Activated T-cell treated with anti-CD3 and anti-CD28 coated beads, Interleukin-2, amount 50 U/mL, for 4 hours (primary cell): ENCODE measurements around the gene LIMA1. TPM values are rescaled to one million over a fixed set of nuclear protein-coding genes. Genes with fewer than 3 reads are reported as not detected.

Source experiments
- ATAC-seq, 2 donors: fragments of 200-7000 bp; cut with Tn5 transposase; one replicate each; pipeline ENCODE4 v1.10.0; 2021
- DNase-seq: peaks from one replicate; pipeline ENCODE4 v3.0.0-alpha.2; 2020
- H3K27me3 Mint-ChIP-seq: one replicate; pipeline ENCODE4 v1.8.0; 2021; ENCODE audit warnings: low read depth, mixed read lengths
- H3K36me3 Mint-ChIP-seq: one replicate; pipeline ENCODE4 v1.8.0; 2022; ENCODE audit warnings: mixed read lengths; ENCODE audit not compliant: insufficient read depth
- H3K4me1 Mint-ChIP-seq: one replicate; pipeline ENCODE4 v1.8.0; 2021; ENCODE audit warnings: low read depth, mixed read lengths
- H3K4me3 Mint-ChIP-seq: one replicate; pipeline ENCODE4 v1.8.0; 2021; ENCODE audit warnings: mild to moderate bottlenecking, moderate library complexity, mixed read lengths
- H3K9me3 Mint-ChIP-seq: one replicate; pipeline ENCODE4 v1.8.0; 2021; ENCODE audit warnings: mixed read lengths
- total RNA-seq, 3 donors: library from RNA; stranded (reverse); gene quantifications; one replicate each; pipeline ENCODE4 v1.2.1, GENCODE V29; 2021

The LIMA1 gene
- total RNA-seq, 3 donors from 2014 or later, result 31.6 to 56.4 (median 48.9) TPM

- H3K36me3 Mint-ChIP-seq, result peaks cover 6% of the 10 kb centered on the region
- DNase-seq (no peak), ATAC-seq (peak; percentile 20 to 34)
- peaks cover 47% of the 10 kb centered on the region for H3K4me1 Mint-ChIP-seq
- peak overlapping the region; percentile 50 for H3K4me3 Mint-ChIP-seq
- H3K27me3 Mint-ChIP-seq, result no peaks in the 10 kb centered on the region
- no peaks in the 10 kb centered on the region for H3K9me3 Mint-ChIP-seq
These were observed 96.6 kb downstream of the LIMA1 start for GRCh38 chr12:50186681-50187080.

DNA sequence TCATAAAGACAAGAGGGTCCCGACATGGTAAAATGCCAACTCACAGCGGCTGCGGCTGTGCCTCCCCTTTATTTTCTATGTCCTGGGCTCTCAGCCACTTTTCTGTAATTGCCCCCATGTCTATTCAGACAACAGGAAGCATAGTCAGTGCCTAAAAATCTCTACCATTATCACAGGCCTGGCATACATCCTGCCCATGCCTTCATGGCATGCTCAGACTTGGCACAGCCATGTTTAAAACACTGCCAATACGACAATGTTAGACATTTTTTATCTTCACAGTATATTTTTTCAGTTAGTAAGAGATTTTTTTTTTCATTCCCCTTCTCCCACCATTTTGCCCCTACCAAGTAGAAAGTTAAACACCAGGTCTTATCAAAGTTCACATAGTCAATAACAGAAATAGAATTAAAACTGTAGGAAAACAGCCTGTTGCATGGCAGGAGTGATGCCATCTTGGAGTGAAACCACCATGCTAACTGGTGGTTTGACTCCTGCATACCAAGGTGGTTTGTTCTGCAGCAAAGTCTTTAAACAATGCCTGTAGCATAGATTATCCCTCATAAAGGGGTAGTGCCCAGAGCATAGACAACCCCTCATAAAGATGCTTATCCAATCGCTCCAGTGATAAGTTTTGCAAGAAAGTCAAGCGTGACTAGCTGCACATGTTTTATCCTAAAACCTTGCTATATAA, 97.2 kb downstream of the LIMA1 start:
- no peak for DNase-seq
- ATAC-seq, result no peak
- H3K36me3 Mint-ChIP-seq, result peaks cover 6% of the 10 kb centered on the region
- peaks cover 47% of the 10 kb centered on the region for H3K4me1 Mint-ChIP-seq
- H3K9me3 Mint-ChIP-seq, result no peaks in the 10 kb centered on the region
- H3K4me3 Mint-ChIP-seq, result no peak overlapping the region
- no peaks in the 10 kb centered on the region for H3K27me3 Mint-ChIP-seq

DNA sequence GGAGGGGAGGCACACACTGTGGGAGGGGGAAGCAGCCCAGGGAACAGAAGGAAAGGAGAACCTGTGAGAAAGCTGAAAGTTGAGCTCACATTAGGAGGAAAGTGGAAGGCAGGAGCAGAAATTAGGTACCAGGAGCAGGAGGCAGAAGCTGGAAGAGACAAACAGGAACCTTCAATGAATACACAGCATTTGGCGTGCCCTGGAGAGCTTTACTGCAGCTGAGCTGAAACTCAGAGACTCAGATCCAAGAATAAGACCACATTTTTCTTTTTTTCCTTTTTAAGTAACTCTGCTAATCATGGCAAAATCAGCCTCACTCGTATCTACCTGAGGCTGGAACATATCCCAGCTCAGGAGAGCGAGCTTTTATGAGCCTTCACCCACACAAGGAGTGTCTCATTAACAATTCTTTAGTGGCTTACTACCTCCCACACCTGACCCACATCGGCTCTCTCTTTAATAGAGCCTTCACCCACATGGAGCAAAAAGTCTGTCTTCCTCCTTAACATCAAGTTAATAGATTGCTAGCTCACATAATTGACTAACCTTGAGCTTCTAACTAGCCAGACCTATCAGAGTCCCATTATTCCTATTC, 97.9 kb downstream of the LIMA1 start:
- Mint-ChIP-seq H3K36me3 (peaks cover 6% of the 10 kb centered on the region), H3K4me3 (no peak overlapping the region), H3K27me3 (no peaks in the 10 kb centered on the region), H3K4me1 (peaks cover 47% of the 10 kb centered on the region), H3K9me3 (no peaks in the 10 kb centered on the region)
- DNase-seq (no peak), ATAC-seq (no peak)

DNA sequence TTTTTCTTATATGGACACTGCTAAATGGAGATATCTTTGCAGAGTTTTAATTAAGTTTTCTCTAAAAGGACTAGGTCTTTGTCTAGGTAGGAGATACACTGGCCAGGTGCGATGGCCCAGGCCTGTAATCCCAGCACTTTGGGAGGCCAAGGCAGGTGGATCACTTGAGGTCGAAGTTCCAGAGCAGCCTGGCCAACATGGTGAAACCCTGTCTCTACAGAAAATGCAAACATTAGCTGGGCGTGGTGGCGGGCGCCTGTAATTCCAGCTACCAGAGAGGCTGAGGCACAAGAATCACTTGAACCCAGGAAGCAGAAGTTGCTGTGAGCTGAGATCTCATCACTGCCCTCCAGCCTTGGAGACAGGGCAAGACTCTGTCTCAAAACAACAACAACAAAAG, 99.1 kb downstream of the LIMA1 start:
- Mint-ChIP-seq H3K9me3 (no peaks in the 10 kb centered on the region), H3K4me3 (no peak overlapping the region), H3K4me1 (peaks cover 42% of the 10 kb centered on the region), H3K36me3 (peaks cover 5% of the 10 kb centered on the region), H3K27me3 (no peaks in the 10 kb centered on the region)
- DNase-seq, result no peak
- no peak for ATAC-seq

DNA sequence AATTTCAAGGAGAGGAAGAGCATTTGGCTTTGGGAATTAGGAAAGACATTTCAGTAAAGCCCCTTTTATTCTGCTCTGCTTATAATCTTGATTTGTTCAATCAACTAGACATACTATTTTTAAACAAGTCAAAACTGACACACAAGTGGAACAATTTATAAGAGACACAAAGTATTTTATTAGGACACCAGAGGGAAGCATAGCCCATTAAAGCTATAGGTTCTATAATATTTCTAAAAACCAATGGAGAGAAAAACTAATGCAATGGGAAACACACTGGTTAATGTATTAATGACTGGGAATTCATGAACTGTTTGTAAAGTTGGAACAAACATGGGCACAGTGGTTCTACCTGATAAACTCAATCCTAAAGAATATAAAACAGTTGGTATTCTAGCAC, 100.9 kb downstream of the LIMA1 start:
- no peaks in the 10 kb centered on the region for H3K9me3 Mint-ChIP-seq
- no peak for ATAC-seq
- no peak overlapping the region for H3K4me3 Mint-ChIP-seq
- H3K4me1 Mint-ChIP-seq, result peaks cover 25% of the 10 kb centered on the region
- DNase-seq, result no peak
- peaks cover 2% of the 10 kb centered on the region for H3K36me3 Mint-ChIP-seq
- H3K27me3 Mint-ChIP-seq, result no peaks in the 10 kb centered on the region

GRCh38 chr12:50181691-50182090, 101.6 kb downstream of the LIMA1 start:
- Mint-ChIP-seq H3K4me1 (peaks cover 17% of the 10 kb centered on the region), H3K27me3 (no peaks in the 10 kb centered on the region), H3K9me3 (no peaks in the 10 kb centered on the region), H3K4me3 (no peak overlapping the region), H3K36me3 (peaks cover 9% of the 10 kb centered on the region)
- ATAC-seq (no peak), DNase-seq (no peak)

- no peaks in the 10 kb centered on the region for H3K27me3 Mint-ChIP-seq
- no peaks in the 10 kb centered on the region for H3K9me3 Mint-ChIP-seq
- no peaks in the 10 kb centered on the region for H3K4me1 Mint-ChIP-seq
- H3K4me3 Mint-ChIP-seq, result no peak overlapping the region
- ATAC-seq (no peak), DNase-seq (no peak)
- peaks cover 11% of the 10 kb centered on the region for H3K36me3 Mint-ChIP-seq
These were observed 107.6 kb downstream of the LIMA1 start for GRCh38 chr12:50175716-50176026.

DNA sequence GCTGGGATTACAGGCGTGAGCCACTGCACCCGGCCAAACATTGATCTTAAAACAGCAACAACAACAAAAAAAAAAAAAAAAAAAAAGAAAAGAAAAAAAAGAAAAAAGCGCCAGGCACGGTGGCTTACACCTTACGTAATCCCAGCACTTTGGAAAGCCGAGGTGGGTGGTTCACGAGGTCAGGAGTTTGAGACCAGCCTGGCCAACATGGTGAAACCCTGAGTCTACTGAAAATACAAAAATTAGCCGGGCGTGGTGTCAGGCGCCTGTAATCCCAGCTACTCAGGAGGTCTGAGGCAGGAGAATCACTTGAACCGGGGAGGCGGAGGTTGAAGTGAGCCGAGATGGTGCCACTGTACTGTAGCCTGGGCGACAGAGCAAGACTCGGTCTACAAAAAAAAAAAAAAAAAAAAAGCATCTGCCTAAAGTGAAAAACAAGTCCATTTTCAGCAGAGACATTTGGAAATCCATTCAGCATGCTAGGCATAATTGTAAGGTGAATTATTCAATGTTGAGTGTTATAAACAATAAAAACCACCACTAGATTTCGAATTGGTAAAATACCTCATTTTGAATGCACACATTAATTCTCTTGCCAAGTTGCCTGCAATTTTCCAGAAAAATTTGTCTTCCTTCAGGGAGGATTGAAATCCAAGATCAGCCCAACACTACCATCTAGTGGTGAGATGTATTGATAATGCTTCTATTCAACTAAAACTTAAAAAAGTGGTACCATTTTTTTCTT, 108.2 kb downstream of the LIMA1 start:
- peaks cover 11% of the 10 kb centered on the region for H3K36me3 Mint-ChIP-seq
- DNase-seq (no peak), ATAC-seq (peak in 1 of 2 donors; percentile 32)
- no peaks in the 10 kb centered on the region for H3K9me3 Mint-ChIP-seq
- no peaks in the 10 kb centered on the region for H3K4me1 Mint-ChIP-seq
- no peak overlapping the region for H3K4me3 Mint-ChIP-seq
- H3K27me3 Mint-ChIP-seq, result no peaks in the 10 kb centered on the region

DNA sequence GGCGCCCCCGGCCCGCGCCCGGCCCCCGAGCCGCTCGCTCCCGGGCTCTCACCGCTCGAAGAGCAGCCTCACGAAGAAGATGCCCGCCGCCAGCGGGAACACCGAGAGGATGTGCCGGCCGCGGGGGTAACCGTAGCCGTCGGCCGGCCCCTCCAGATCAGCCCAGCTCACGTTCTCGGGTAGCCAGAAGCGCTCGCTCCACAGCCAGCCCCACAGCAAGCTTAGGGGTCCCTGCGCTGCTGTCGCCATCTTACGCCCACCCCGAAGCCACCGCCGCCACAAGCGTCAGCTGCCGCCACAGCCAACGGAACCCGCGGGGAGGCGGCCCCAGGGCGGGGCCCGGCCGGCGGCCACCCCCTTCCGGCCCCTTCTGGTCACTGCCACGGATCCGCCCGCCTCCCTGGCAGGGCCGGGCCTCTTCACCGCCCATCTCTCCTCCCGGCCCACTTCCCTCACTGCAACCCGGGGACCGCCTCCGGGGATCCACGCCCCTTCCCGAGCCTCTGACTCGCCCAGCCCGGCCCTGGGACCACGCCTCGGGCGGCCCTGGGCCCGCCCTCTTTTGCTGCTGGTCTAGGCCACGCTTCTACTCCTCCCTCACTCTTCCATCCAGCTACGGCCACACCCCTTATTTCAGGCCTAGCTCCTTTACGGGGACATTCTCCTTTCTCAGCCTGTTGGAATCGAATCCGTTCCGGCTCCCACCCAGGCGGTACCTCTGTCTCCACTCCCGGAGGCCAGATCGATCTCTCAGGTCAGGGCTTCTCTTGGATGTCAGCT, 116.1 kb downstream of the LIMA1 start, which contains the start of gene CERS5:
Gene CERS5 (minus strand): TSS at position 321 of the 780 bp plus-strand sequence. CDS start 72 bp downstream, at position 249.
- no peaks in the 10 kb centered on the region for H3K9me3 Mint-ChIP-seq
- H3K36me3 Mint-ChIP-seq, result peaks cover 6% of the 10 kb centered on the region
- ATAC-seq (peak; percentile 98), DNase-seq (peak; percentile 90)
- peak within 1 kb of the TSS; percentile 94 for H3K4me3 Mint-ChIP-seq
- peaks cover 32% of the 10 kb centered on the region for H3K4me1 Mint-ChIP-seq
- no peaks in the 10 kb centered on the region for H3K27me3 Mint-ChIP-seq

- DNase-seq, result peak; percentile 40
- peak; percentile 30 to 41 for ATAC-seq
- H3K36me3 Mint-ChIP-seq, result peaks cover 6% of the 10 kb centered on the region
- H3K9me3 Mint-ChIP-seq, result no peaks in the 10 kb centered on the region
- no peaks in the 10 kb centered on the region for H3K27me3 Mint-ChIP-seq
- peak overlapping the region; percentile 94 for H3K4me3 Mint-ChIP-seq
- H3K4me1 Mint-ChIP-seq, result peaks cover 34% of the 10 kb centered on the region
These were observed 116.6 kb downstream of the LIMA1 start for GRCh38 chr12:50166799-50167048.

DNA sequence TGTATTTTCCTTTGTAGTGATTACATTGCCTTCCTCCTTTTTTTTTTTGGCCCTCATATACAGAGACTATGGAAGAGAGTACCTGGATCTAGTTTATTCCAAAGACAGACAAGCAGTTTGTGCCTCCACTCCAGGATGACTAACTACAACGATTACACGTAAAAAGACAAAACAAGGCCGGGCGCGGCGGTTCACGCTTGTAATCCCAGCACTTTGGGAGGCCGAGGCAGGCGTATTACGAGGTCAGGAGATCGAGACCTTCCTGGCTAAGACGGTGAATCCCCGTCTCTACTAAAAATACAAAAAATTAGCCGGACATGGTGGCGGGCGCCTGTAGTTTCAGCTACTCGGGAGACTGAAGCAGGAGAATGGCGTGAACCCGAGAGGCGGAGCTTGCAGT, 118.4 kb downstream of the LIMA1 start:
- H3K4me1 Mint-ChIP-seq, result peaks cover 42% of the 10 kb centered on the region
- ATAC-seq, result no peak
- no peaks in the 10 kb centered on the region for H3K9me3 Mint-ChIP-seq

GRCh38 chr12:50162230-50162629, 121.1 kb downstream of the LIMA1 start:
- Mint-ChIP-seq H3K4me3 (no peak overlapping the region), H3K9me3 (no peaks in the 10 kb centered on the region), H3K27me3 (no peaks in the 10 kb centered on the region), H3K36me3 (peaks cover 9% of the 10 kb centered on the region), H3K4me1 (peaks cover 49% of the 10 kb centered on the region)
- DNase-seq, result no peak
- no peak for ATAC-seq

More for the DNA sequence above, 118.4 kb downstream of the LIMA1 start:
- DNase-seq, result no peak
- no peaks in the 10 kb centered on the region for H3K27me3 Mint-ChIP-seq
- peaks cover 6% of the 10 kb centered on the region for H3K36me3 Mint-ChIP-seq
- peak overlapping the region; percentile 65 for H3K4me3 Mint-ChIP-seq

- H3K4me3 Mint-ChIP-seq, result no peak overlapping the region
- no peaks in the 10 kb centered on the region for H3K27me3 Mint-ChIP-seq
- ATAC-seq, result no peak
- H3K4me1 Mint-ChIP-seq, result peaks cover 42% of the 10 kb centered on the region
- DNase-seq, result no peak
- H3K36me3 Mint-ChIP-seq, result peaks cover 9% of the 10 kb centered on the region
- no peaks in the 10 kb centered on the region for H3K9me3 Mint-ChIP-seq
These were observed 122.7 kb downstream of the LIMA1 start for GRCh38 chr12:50160643-50161042.

DNA sequence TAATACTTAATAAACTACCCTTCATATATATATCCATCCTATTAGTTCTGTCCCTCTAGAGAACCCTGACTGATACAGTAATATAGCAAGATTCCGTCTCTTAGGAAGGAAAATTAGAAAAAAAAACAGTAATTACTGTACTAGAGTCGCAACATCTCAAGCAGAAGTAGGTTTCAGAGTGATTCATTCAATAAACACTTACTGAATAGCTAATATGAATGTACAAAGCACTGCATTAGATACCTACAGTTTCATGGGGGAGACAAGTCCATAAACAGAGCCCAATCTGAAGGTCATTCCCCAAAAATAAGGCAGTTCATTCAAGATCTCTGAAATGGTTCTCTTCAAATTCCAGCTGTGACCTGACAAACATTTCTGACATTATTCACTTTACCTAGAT, 126.1 kb downstream of the LIMA1 start:
- H3K4me3 Mint-ChIP-seq, result no peak overlapping the region
- peaks cover 4% of the 10 kb centered on the region for H3K36me3 Mint-ChIP-seq
- DNase-seq (no peak), ATAC-seq (peak; percentile 30 to 48)
- H3K27me3 Mint-ChIP-seq, result no peaks in the 10 kb centered on the region
- H3K9me3 Mint-ChIP-seq, result no peaks in the 10 kb centered on the region
- H3K4me1 Mint-ChIP-seq, result peaks cover 24% of the 10 kb centered on the region
